GM18858 (cell line): Measurements from ENCODE around the gene INPP1.
"Not testable (repeated sequence)": the region's sequence is repeated elsewhere in the genome, so short reads cannot be mapped to it uniquely, and the experiment has no call there.

ENCODE experiments used
- ATAC-seq: cut with Tn5 transposase; IDR thresholded peaks from one replicate; pipeline ENCODE4 v1.9.1; 2021; ENCODE audit not compliant: unreplicated experiment

Gene INPP1, protein sequence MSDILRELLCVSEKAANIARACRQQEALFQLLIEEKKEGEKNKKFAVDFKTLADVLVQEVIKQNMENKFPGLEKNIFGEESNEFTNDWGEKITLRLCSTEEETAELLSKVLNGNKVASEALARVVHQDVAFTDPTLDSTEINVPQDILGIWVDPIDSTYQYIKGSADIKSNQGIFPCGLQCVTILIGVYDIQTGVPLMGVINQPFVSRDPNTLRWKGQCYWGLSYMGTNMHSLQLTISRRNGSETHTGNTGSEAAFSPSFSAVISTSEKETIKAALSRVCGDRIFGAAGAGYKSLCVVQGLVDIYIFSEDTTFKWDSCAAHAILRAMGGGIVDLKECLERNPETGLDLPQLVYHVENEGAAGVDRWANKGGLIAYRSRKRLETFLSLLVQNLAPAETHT

DNA sequence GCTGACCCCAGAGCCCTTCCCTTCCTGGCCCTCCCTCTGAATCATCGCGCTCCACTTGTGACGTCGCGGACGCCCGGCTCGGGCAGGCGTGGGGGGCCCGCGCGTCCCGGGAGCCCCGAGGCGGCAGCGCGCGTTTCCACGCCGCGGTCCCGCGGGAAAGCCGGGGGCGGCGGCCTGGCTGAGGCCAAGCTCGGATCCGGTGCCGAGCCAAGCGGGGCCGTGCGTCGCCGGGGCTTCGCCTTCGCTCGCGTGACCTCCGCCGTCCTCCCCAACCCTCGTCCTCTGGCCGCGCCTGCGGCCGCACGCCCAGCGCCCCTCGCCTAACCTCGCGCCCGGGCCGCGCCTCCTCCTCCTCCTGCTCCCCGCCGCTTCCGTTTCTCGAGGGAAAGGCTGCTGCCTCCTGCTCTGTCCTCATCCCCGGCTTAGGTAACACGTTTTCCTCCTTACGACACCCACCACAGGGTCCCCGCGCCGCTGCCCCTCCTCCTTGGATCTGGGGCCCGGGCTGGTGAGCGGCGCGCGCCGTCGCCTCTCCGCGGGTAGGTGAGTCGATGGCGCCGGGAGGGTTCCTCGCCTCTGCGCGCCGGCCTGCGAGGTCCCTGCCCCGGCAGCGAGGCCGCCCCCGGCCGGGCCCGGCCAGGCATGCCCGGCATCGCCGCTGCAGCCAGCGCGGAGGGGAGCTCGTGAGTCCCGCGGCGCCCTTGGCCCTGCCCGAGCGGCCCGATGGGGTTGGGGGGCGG is at the start of gene INPP1:
TSS of gene INPP1 (plus strand) at position 54 of the 740 bp plus-strand sequence. CDS start 16,514 bp downstream, outside the sequence.
- peak; percentile 28 for ATAC-seq

DNA sequence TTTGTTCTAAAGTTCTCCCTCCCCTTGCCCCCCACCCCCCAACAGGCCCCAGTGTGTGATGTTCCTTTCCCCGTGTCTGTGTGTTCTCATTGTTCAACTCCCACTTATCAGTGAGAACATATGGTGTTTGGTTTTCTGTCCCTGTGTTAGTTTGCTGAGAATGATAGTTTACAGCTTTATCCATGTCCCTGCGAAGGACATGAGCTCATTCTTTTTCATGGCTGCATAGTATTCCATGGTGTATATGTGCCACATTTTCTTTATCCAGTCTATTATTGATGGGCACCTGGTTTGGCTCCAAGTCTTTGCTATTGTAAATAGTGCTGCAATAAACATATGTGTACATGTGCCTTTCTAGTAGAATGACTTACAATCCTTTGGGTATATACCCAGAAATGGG is 45.5 kb upstream of the INPP1 start:
- not testable (repeated sequence) for ATAC-seq

DNA sequence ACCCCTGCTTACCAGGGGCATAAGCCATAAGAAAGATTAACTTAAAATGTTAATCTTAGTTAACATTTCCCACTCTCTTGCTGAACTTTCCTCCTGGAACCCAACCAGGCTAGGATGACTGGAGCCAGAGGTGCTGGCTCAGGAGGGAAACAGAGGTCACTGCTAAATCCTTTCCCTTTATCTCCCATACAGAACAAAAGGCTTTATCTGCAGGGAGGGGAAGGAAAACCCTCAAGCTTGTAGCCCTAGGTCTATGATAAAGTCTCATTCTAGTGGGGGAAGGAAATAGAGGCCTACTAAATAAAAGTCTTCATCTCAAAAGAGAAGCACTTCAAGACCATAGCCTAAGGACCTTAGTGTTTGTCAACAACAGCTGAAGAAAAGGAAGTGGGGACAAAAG is 42.4 kb upstream of the INPP1 start:
- ATAC-seq, result no peak

DNA sequence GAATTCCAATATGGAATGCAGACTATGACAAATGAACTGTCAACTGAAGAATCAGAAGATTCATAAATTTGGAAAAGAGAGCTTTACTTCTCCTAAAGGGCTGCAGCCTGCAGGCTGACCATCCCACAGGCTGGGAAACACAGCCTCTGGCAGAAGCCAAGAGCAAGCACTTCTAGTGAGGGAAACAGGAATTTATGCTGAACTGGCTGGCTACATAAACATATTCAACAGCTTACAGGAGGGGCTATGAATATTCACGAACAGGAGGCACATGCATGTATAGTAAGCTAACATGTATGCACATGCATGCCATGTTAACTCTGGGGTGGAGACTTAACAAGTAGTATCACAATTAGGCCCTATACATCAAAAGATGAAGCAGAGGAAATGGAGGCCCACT is 41.3 kb upstream of the INPP1 start:
- ATAC-seq, result no peak

DNA sequence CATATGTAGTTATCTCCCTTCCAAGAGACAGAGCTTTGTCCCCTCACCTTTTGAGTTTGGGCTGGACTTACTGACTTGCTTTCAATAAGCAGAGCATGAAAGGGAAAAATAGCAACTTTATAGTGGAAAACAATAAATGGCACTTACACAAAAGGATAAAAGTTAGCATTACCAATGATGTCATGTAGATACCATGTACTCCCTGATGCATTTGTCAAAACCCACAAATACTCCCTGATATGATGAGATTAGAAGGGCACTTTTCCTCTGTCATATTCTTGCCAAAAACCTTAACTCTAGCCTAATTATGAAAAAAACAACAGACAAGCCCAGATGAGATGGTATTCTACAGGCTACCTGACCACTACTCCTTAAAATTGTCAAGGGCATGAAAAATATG is 39.7 kb upstream of the INPP1 start:
- ATAC-seq, result no peak

DNA sequence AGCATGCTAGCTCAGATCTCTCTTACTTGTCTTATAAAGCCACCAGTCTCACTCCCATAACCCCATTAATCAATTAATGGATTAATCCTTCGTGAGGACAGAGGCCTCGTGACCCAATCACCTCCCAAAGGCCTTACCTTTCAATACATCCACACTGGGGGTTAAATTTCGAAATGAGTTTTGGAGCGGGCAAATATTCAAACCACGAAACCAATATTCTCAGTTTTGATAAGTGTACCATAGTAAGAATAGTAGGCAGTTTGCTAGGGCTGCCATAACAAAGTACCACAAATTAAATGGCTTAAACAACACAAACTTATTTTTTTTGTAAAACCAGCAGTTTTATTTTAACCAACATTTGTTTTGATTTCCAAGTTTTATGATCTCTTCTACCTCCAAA is 39.0 kb upstream of the INPP1 start:
- no peak for ATAC-seq

DNA sequence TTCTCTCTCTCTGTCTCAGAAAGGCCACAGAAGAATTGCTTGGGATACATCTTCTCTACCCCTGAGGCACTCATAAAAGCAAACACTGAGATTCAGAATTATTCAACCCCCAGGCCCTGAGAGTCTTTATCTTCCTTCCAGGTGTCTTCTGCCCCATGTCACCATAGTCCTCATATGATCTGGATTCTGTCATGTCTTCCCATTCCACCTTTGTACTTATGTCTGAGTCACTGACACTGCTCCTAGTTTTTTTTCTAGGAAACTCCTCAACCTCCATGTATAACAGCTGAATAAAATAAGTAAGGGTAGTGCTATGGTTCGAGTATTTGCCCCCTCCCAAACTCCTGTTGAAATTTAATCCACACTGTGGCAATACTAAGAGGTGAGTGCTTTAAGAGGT is 35.4 kb upstream of the INPP1 start:
- no peak for ATAC-seq

DNA sequence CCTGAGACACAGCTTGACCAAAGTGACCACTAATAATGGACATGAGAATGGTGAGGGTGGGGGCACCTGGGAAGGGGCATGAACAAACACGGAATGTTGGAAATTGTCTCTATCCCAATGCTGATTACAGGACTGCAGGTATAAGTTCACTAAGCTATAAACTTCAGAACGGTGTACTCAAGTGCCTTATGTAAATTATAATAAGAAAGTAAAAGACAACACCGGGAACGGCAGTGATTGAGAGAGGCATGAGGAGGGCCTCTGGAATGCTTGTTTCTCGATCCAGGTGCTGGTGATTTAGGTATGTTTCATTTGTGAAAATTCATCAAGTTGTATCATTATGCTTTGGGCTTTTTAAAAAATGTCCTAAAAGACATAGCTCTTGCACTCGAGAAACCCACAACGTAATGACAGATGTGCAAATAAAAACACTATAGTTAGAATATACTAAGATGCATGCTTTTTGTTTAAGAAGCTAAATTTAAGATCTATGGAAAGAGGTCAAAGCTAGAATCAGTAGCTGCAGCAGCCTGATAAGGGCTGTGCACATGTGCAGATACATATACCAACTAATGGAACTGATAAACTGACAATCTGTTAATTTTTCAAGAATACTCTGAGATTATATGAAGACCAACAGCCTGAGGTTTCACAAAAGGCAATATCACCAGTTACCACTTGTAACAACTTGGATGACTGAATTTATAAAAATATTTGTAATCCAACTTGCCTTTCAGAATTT is 31.3 kb upstream of the INPP1 start:
- no peak for ATAC-seq

DNA sequence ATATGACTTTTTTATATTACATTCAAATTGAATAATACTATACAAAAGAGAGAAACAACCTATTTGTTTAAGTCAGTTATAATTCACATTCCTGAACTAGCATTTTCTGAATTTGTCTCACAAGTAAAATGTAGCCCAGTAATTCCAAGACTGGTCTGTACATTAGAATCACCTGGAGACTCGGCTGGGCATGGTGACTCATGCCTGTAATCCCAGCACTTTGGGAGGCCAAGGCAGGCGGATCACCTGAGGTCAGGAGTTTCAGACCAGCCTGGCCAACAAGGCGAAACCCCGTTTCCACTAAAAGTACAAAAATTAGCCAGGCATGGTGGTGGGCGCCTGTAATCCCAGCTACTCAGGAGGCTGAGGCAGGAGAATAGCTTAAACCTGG is 30.8 kb upstream of the INPP1 start:
- not testable (repeated sequence) for ATAC-seq

DNA sequence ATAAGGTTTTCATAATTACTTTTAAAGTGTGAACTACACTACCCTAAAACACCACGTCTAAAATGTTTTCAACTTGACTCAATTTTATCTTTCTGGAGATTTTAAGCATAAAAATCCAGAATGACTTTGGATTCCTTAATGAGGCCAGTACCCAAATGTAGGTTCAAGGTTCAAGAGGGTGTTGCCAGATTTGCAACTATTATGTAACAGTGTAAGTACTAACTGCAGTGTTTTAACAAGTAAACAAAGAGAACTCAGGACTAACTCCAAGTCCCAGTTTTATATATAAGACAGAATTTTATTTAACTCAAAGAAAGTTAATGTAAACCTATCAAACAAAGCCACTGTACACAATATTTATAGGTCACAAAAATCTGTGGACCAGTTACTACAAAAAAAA is 29.5 kb upstream of the INPP1 start:
- ATAC-seq, result no peak

DNA sequence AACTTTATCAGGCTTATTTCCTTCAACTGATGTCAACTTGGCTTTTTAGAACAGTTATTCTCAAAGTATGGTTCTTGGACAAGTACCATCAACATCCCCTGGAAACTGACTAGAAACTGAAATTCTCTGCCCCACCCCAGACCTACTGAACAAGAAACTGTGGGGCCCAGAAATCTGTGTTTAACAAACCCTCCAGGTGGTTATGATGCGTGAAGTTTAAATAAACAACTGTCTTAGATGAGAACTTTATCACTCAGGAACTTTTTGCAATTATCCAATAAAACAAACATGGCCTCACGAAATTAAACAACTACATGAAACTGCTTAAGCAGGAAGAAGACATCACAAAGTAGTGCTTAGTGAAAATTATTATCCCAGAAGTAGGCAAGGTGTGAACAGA is 28.1 kb upstream of the INPP1 start:
- no peak for ATAC-seq

DNA sequence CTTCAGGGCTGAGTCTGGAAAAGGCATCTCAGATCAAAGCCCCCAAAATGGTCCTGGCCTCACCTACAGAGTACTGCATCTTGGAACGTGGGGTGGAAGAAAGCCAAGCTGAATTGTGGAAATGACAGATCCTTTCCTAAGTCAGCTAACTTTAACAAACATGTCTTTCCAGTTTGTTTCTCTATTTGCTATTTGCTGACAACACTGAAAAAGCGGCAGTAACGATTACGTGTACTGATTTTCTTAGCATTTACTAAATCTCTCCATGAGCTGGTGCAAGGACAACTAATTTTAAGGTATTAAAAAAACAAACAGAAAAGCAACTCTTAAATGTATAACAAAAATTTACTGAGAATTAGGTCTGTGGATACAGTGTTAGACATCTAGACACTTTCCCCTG is 24.9 kb upstream of the INPP1 start:
- no peak for ATAC-seq

DNA sequence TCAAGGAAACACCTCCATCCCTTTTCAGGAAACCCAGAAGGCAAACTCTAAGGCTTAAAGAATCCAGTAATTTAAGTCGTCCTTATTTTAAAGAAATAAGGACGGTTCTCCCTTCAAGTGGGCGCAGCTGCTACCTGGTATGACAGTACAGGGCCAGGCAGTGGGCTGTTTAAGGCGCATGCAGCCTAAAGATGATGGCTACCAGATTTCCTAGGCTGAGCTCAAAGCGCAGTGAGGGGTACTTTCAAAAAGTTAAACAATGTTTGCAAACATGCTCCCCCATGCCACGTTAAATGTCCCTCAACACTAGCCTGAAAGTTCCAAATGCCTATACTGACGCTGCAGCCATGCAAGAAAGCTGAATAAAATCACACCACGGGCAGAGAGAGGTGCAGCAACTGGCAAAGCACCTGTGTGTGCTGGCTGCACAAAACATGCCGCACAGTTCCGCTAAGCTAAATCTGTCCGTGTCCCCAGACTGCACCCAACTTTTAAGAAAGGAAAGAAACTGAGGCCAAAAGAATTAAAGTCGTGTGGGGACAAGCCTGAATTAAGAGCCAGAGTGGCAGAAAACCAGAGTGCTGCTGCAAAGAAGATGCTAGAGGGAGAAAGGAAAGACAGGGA is 24.3 kb upstream of the INPP1 start:
- no peak for ATAC-seq

DNA sequence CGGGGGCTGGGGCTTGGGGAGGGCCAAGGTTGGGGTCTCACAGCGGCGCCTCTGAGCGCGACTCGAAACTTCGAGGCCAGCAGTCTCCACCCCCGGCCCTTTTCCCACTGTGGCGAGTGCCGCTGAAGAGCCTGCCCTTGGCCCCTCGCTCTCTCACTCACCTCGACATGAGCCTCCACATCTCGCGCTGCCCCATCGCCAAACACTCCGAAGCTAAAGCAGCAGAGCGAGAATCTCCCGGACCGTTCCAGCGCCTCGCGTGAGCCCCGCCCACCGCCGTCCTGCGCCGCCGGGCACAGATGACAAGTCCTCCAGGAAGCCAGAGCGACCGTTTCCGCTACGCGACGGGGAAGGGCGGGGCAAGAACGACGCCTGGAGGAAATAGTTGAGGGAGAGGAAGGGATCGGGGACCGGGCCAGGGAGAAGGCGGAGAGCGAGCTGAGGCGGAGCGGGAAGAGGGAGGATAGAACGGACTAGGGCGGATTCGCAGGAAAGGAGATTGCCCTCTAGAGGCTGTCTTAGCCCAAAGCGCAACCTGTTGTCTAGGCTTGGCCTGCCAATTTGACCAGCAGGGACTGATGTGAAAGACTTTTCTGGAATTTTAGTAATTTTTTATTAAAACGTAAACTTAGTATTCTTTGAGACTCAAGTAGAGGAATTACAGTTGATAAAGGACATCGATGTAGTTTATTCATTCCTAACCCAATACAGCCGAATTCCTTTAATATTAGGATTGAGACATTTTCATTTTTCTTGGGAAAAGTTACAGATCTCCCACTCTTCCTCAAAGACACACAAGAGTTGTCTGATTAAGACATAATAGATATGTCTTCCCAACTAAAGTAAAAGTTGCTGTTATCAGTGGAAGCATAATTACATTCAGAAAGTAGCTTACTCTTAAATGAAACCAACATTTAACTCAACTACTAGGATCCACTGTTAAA is 23.6 kb upstream of the INPP1 start, which contains the start of gene HIBCH:
TSS of gene HIBCH (minus strand) at position 272 of the 944 bp plus-strand sequence. CDS start at position 196, 76 bp downstream.
- ATAC-seq, result peak; percentile 86

DNA sequence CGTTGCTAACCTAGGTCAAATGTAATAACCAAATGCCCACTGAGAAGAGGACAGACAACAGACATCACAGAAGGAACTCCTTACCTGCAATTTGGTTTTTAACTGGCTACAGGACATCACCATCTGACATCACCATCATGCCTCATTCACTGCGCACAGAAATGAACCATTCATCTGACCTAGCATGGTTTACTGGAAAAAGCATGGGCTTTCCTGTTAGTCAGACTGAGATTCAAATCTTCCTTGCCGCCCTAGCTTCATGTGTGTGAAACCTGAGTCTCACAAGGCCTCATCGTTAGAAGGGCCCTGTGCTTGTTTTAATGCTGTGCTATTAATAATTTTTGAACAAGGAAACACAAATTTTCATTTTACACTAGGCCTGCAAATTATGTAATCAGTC is 22.7 kb upstream of the INPP1 start:
- ATAC-seq, result no peak

DNA sequence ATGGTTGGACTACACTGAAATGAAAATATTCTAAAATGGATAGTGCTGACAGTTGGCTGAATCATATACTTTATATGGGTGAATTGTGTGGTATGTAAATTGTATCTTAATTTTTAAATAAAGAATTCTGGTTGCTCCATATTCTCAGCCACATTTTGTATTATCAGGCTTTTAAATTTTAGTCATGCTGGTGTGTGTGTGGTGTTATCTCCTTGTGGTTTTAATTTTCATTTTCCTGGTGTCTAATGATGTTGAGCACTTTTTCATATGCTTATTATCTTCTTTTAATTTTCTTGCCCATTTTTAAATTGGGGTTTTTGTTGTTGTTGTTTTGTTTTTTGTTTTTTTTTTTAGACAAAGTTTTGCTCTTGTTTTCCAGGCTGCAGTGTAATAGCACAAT is 20.0 kb upstream of the INPP1 start:
- ATAC-seq, result no peak

DNA sequence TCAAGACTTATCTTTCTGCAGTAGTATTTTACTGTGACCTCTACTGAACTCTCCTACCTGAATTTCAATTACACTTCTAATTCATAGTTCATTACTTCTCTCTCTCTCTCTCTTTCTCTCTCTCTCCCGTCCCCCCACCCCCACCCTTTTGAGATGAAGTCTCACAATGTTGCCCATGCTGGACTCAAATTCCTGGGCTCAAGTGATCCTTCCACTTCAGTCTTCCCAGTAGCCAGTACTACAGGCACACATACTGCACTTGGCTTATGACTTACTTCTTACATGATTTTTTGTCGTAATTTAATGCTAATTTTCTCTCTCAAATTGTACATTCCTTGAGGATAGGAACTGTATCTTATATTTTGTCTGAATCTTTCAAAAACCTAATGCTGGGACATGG is 17.8 kb upstream of the INPP1 start:
- no peak for ATAC-seq

DNA sequence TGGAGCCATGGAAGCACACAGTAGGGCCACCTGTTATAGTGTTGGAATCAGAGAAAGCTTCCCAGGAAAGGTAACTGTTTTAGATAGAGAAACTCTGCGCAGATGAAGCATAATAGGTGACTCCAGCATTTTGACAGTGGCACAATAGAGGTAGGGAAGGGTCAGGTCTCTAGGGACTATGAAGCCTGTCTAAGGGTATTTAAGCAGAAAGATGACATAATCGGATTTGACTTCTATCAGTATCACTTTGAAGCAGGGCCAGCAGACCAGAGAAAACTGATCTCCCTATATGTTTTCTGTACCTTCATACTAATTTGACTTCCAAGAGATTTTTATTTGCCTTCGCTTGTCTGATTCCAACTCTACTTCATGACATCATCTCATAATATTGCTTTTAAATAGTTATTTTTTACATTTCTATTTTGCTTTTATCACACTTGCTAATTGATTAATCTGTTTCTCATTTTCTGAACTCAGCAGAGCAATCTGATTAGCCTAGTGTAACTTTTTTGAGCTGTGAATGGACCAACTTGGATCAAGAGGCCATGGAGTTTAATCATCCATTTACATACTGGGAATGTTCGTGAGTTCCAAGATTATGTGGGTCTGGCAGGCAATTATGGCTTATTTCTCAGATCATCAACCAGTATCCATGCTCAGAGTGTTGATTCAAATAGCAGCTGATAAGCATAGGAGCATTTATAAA is 15.4 kb upstream of the INPP1 start:
- no peak for ATAC-seq

DNA sequence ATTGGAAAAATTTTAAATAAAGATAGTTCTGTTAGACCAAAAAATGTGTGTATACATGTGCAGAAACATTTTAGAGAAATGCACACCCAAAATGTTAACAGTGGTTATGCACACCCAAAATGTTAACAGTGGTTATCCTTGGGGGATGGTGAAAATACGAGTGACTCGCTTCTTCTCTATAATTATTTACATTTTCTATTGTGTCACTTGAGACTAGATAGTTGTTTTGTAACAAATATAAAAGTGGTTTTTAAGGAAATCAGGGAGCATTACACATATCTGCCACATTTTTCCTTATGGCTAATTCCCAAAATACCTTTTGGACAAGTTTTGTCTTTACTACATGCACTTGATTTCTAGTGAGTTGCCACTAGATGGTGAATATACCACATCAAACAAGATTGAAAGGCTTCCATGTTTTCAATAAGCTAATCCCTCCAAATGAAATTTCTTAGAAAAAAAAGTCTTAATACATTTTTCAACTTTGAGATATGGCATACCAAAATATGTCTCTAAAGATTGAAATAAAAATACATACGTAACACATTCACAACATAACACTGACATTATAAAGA is 14.7 kb upstream of the INPP1 start:
- no peak for ATAC-seq
